CD14-positive monocyte (primary cell): ENCODE data around the gene WNT6. TPM values are rescaled to one million over a fixed set of nuclear protein-coding genes. Genes with fewer than 3 reads are reported as not detected.

Experiments
- DNase-seq, 3 donors: peaks; one replicate each; pipeline ENCODE4 v3.0.0-alpha.2; 2011 to 2022
- H2AFZ ChIP-seq: 2 replicates; pipeline ENCODE4 v1.6.0; 2012; ENCODE audit warnings: mild to moderate bottlenecking, low read depth, low read length, inconsistent platforms; ENCODE audit not compliant: insufficient read depth, poor library complexity, severe bottlenecking
- H3K27ac ChIP-seq, 2 donors: 1 replicate in 1 of 2; 2 replicates in 1 of 2; pipeline ENCODE4 v1.5.1; 2012 to 2013; ENCODE audit warnings: low read length in 2 of 2, control low read depth in 1 of 2, inconsistent platforms in 1 of 2, low read depth in 1 of 2, mild to moderate bottlenecking in 1 of 2
- H3K27me3 ChIP-seq, 2 donors: one replicate each; pipeline versions ENCODE4 v1.6.0 to v1.6.1; 2011 to 2013; ENCODE audit warnings: low read length in 2 of 2; ENCODE audit not compliant: control insufficient read depth in 2 of 2, insufficient read depth in 2 of 2
- H3K36me3 ChIP-seq, 2 donors: replicated peaks in 1 of 2; 1 replicate in 1 of 2; 2 replicates in 1 of 2; pipeline versions ENCODE4 v1.5.1 to v1.6.1; 2012 to 2013; ENCODE audit warnings: low read length in 2 of 2, control low read depth in 1 of 2, inconsistent platforms in 1 of 2, mild to moderate bottlenecking in 1 of 2; ENCODE audit not compliant: insufficient read depth in 2 of 2, control insufficient read depth in 1 of 2
- H3K4me1 ChIP-seq, 2 donors: 1 replicate in 1 of 2; 2 replicates in 1 of 2; pipeline versions ENCODE4 v1.5.1 to v1.6.1; 2012 to 2013; ENCODE audit warnings: low read length in 2 of 2, control low read depth in 1 of 2, inconsistent platforms in 1 of 2, mild to moderate bottlenecking in 1 of 2, moderate library complexity in 1 of 2; ENCODE audit not compliant: insufficient read depth in 2 of 2, control insufficient read depth in 1 of 2
- H3K4me2 ChIP-seq: replicated peaks from 2 replicates; pipeline ENCODE3; 2012; ENCODE audit warnings: low read length, moderate library complexity, mild to moderate bottlenecking; ENCODE audit not compliant: poor library complexity, severe bottlenecking; ENCODE audit errors: extremely low read depth
- H3K4me3 ChIP-seq, 3 experiments: fragments of 200-600 bp in 1 of 3; sonication (generic) in 1 of 3; replicated peaks in 1 of 3; 1 replicate in 2 of 3; 2 replicates in 1 of 3; pipeline ENCODE4 v1.5.1; 2011 to 2013; ENCODE audit warnings: low read length in 3 of 3, mild to moderate bottlenecking in 3 of 3, control low read depth in 2 of 3, low read depth in 2 of 3, inconsistent platforms in 1 of 3, moderate library complexity in 1 of 3
- H3K79me2 ChIP-seq: 2 replicates; pipeline ENCODE4 v1.6.0; 2012; ENCODE audit warnings: mild to moderate bottlenecking, control low read depth, inconsistent platforms, low read length, moderate library complexity; ENCODE audit not compliant: insufficient read depth
- H3K9ac ChIP-seq: 2 replicates; pipeline ENCODE4 v1.6.0; 2017; ENCODE audit warnings: low read length, mild to moderate bottlenecking; ENCODE audit not compliant: insufficient read depth, poor library complexity, severe bottlenecking
- H3K9me3 ChIP-seq, 2 donors: replicated peaks in 1 of 2; 1 replicate in 1 of 2; 2 replicates in 1 of 2; pipeline versions ENCODE4 v1.5.1 to v1.6.1; 2012 to 2013; ENCODE audit warnings: low read length in 2 of 2, control low read depth in 1 of 2; ENCODE audit not compliant: control insufficient read depth in 1 of 2, insufficient read depth in 1 of 2
- H4K20me1 ChIP-seq: 2 replicates; pipeline ENCODE4 v1.6.0; 2012; ENCODE audit warnings: mild to moderate bottlenecking, low read length, control low read depth, moderate library complexity; ENCODE audit not compliant: insufficient read depth
- H3K27ac Mint-ChIP-seq, 7 donors: one replicate each; pipeline ENCODE4 v1.8.0; 2020; ENCODE audit warnings: mild to moderate bottlenecking in 7 of 7, mixed read lengths in 7 of 7, moderate library complexity in 6 of 7, inconsistent platforms in 2 of 7
- H3K27me3 Mint-ChIP-seq, 3 donors: one replicate each; pipeline ENCODE4 v1.8.0; 2021 to 2022; ENCODE audit warnings: low read depth in 3 of 3, mild to moderate bottlenecking in 3 of 3, mixed read lengths in 3 of 3, moderate library complexity in 3 of 3, inconsistent platforms in 1 of 3
- H3K36me3 Mint-ChIP-seq, 2 donors: one replicate each; pipeline ENCODE4 v1.8.0; 2020; ENCODE audit warnings: mixed read lengths in 2 of 2, inconsistent platforms in 1 of 2, mild to moderate bottlenecking in 1 of 2
- H3K4me1 Mint-ChIP-seq: one replicate; pipeline ENCODE4 v1.8.0; 2020; ENCODE audit warnings: mild to moderate bottlenecking, mixed read lengths
- H3K4me3 Mint-ChIP-seq, 2 donors: one replicate each; pipeline ENCODE4 v1.8.0; 2020; ENCODE audit warnings: mild to moderate bottlenecking in 2 of 2, mixed read lengths in 2 of 2, moderate library complexity in 1 of 2
- H3K9me3 Mint-ChIP-seq, 7 donors: one replicate each; pipeline ENCODE4 v1.8.0; 2020 to 2022; ENCODE audit warnings: mixed read lengths in 7 of 7, mild to moderate bottlenecking in 6 of 7, moderate library complexity in 6 of 7, inconsistent platforms in 2 of 7
- WGBS: methylation state at CpG from one replicate; pipeline ENCODE4 v1.1.5; 2013; ENCODE audit warnings: missing lambda C conversion rate; ENCODE audit not compliant: insufficient coverage; 5-methylcytosine and 5-hydroxymethylcytosine counted together
- intact Hi-C, 2 donors: fragments of 100-400 bp; cut with micrococcal nuclease; formaldehyde crosslinking; loops; one replicate each; pipeline versions ENCODE4 v1.15.0 to v1.15.1; 2023
- polyA plus RNA-seq, 3 donors: library from polyadenylated mRNA; depleted of rRNA in 1 of 3; unstranded in 2 of 3; stranded (reverse) in 1 of 3; fragments of 300-500 nt in 2 of 3; fragments of >200 nt in 1 of 3; fragmentation: Illumina TruSeq in 2 of 3; gene quantifications; 1 replicate in 2 of 3; 2 replicates in 1 of 3; pipeline ENCODE4 v1.2.3, GENCODE V29; 2012 to 2021
- TF ChIP-seq, protein P1 (sequence below): fragments of 200-600 bp; IDR thresholded peaks from one replicate; pipeline ENCODE4 v1.8.0; 2022; ENCODE audit warnings: antibody characterized with exemption, mild to moderate bottlenecking

Gene WNT6
- polyA plus RNA-seq, 3 donors, result 0.27 to 0.65 (median 0.37) TPM

DNA sequence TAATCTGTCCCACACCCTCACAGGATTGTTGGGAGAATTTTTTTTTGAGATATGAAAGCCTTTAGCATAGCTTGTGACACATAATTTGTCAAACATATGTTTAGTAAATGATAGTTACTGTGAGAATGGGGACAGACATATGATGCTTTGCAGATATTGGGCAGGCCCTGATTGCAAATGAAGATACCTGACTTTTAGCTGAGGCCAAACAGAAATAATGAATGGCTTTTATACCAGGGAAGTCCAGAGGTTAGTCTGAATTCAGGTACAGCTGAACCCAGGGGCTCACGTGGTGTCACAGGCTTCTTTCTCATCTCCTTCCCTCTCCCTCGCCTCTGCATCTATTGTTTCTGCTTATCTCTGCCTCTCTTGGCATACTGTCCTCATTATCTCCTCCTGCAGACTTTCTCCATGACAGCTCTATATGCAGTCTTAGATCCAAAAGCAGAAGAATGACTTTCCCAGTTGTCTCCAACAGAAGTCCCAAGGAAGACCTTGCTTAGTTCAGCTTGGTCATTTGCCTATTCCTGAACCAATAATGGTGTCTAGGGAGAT is 16.2 kb downstream of the WNT6 start:
- peak overlapping the region in 1 of 7 donors; percentile 43 for H3K27ac Mint-ChIP-seq
- WGBS, result 30% methylated on average over 2 of the region's 2 CpGs
- intact Hi-C loops, result loop anchor here in 1 of 2 donors (2.0 kb wide), 1 partner anchor 21 kb away; no protein-coding TSS in a partner anchor
- DNase-seq, result no peak
- Histone ChIP-seq H4K20me1 (peaks cover 6% of the 10 kb centered on the region), H2AFZ (no peak overlapping the region), H3K79me2 (no peaks in the 10 kb centered on the region), H3K9me3 (peaks cover 0 to 31% of the 10 kb centered on the region in 2 donors), H3K4me2 (no peak overlapping the region), H3K9ac (no peak overlapping the region), H3K36me3 (no peaks in the 10 kb centered on the region), H3K4me1 (peaks cover 26 to 37% of the 10 kb centered on the region in 2 donors), H3K4me3 (no peak overlapping the region), H3K27ac (no peak overlapping the region), H3K27me3 (peaks cover 57 to 88% of the 10 kb centered on the region in 2 donors)
- TF ChIP-seq, protein P1, sequence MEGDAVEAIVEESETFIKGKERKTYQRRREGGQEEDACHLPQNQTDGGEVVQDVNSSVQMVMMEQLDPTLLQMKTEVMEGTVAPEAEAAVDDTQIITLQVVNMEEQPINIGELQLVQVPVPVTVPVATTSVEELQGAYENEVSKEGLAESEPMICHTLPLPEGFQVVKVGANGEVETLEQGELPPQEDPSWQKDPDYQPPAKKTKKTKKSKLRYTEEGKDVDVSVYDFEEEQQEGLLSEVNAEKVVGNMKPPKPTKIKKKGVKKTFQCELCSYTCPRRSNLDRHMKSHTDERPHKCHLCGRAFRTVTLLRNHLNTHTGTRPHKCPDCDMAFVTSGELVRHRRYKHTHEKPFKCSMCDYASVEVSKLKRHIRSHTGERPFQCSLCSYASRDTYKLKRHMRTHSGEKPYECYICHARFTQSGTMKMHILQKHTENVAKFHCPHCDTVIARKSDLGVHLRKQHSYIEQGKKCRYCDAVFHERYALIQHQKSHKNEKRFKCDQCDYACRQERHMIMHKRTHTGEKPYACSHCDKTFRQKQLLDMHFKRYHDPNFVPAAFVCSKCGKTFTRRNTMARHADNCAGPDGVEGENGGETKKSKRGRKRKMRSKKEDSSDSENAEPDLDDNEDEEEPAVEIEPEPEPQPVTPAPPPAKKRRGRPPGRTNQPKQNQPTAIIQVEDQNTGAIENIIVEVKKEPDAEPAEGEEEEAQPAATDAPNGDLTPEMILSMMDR, result no peak
- peak overlapping the region in 1 of 2 donors; percentile 39 for H3K4me3 Mint-ChIP-seq
- peaks cover 34% of the 10 kb centered on the region for H3K4me1 Mint-ChIP-seq
- H3K27me3 Mint-ChIP-seq, result peaks cover 82 to 90% (median 84%) of the 10 kb centered on the region in 3 donors
- H3K36me3 Mint-ChIP-seq, result peaks cover 10% of the 10 kb centered on the region in 2 donors
- H3K9me3 Mint-ChIP-seq, result peaks cover 0 to 15% (median 9%) of the 10 kb centered on the region in 7 donors

DNA sequence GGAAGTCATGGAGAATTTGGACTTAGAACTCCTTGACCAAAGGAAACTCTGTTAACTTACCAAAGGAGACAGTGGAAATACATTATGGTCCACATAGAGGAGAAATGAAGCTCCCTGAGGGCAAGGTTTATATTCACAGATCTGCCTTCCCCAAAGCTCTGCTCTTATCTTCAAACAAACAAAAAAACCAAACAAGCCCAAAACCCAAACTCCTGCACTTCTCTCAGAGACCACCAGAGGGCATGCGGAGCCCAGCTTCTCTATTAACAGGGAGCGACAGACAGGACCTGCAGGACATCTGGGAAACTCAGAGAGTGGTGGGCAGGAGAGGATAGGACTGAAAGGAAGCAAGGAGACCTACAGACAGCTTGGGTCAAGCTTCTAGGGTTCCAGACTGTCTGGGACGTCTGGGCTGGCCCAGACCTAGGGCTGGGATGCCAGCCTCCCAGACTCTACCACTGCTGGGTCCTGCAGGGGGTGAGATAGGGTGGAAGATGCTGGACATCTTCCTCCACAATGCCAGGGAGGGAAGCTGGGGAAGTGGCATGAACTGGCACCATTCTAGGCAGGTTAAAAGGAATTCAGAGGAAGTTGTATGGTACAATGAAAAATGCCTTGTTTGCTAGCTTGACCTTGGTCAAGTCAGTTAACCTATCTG is 17.1 kb downstream of the WNT6 start:
- Histone ChIP-seq H3K36me3 (no peaks in the 10 kb centered on the region), H3K4me2 (no peak overlapping the region), H3K9me3 (peaks cover 0 to 40% of the 10 kb centered on the region in 2 donors), H3K27me3 (peaks cover 66 to 95% of the 10 kb centered on the region in 2 donors), H2AFZ (no peak overlapping the region), H3K4me1 (peaks cover 21 to 29% of the 10 kb centered on the region in 2 donors), H3K79me2 (no peaks in the 10 kb centered on the region), H4K20me1 (peaks cover 6% of the 10 kb centered on the region), H3K27ac (no peak overlapping the region), H3K9ac (no peak overlapping the region), H3K4me3 (no peak overlapping the region)
- TF ChIP-seq, protein P1, result peak; percentile 98
- Mint-ChIP-seq H3K27me3 (peaks cover 89 to 96% (median 89%) of the 10 kb centered on the region in 3 donors), H3K4me3 (peak overlapping the region in 1 of 2 donors; percentile 54), H3K4me1 (peaks cover 28% of the 10 kb centered on the region), H3K9me3 (peaks cover 0 to 19% (median 9%) of the 10 kb centered on the region in 7 donors), H3K36me3 (peaks cover 8 to 9% of the 10 kb centered on the region in 2 donors), H3K27ac (peak overlapping the region in 1 of 7 donors; percentile 3)
- intact Hi-C loops, result loop anchor here (1.0 to 2.0 kb wide), 2 partner anchors 20 to 22 kb away; no protein-coding TSS in a partner anchor
- DNase-seq, result peak; percentile 27 to 56 (median 49)
- WGBS, result no CpG with 5 or more reads among the region's 3 CpGs
